Myocyte (in vitro differentiated cells): ENCODE results near the gene PTGDR2. TPM values are rescaled to one million over a fixed set of nuclear protein-coding genes. Genes with fewer than 3 reads are reported as not detected.

ENCODE experiments used
- DNase-seq: peaks from one replicate; pipeline ENCODE4 v3.0.0-alpha.2; 2012; ENCODE audit warnings: low read depth
- total RNA-seq: library from RNA; depleted of rRNA; stranded (reverse); fragments of >200 nt; gene quantifications from 2 replicates; pipeline ENCODE4 v1.2.3, GENCODE V29; 2014

The PTGDR2 gene
- total RNA-seq, 1 donor from 2014 or later = not detected

DNA sequence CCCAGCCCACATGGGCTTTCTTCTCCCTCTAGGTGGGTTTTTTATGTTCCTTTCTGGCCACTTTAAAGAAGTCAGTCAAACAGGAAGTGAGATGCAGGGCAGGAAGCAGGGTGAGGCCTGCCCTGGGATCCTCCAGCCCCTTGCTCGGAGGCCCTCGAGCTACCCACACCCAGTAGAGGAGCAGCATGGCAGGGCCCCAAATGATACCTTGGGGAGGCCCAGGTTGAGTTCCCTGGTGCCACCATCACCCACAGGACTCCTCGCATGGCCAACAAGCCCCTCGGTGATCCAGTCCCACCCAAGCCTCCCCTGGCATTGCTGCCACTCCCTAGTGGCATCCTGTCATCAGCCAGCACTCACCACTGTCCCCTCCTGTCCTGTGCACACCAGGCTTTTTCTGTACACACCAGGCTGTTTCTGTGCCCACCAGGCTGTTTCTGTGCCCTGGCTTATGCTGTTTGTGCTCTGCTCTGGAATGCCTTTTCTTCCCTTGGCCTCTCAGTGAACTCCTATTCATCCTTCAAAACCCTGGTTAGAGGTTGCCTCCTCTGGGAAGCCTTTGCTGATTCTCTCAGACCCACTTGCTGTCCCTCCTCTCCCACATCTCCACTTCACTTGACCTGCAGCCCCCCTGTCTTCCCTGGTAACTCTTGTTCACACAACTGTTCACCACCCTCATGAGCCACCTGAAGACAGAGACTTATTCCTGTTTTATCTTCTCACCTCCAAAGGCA lies 3.1 kb upstream of the PTGDR2 start:
- DNase-seq = no peak

DNA sequence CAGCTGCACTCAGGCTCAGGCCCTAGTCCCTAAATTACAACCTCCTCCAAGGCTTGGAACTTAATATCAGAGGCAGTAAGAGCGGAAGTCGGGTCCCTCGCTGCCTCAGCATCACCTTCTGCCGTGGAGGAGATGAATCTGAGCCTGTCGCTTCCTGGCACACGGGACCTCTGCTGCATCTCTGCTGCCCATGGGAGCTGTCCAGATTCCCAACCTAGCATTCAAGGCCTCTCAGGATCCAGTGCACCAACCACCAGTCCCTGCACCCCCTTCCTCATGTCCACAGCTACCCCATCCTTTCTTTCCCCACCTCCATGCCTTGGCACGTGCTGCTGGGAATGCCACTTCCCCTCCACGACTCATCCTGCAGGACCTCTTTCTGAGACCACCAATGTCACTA lies 2.5 kb upstream of the PTGDR2 start:
- DNase-seq = no peak

DNA sequence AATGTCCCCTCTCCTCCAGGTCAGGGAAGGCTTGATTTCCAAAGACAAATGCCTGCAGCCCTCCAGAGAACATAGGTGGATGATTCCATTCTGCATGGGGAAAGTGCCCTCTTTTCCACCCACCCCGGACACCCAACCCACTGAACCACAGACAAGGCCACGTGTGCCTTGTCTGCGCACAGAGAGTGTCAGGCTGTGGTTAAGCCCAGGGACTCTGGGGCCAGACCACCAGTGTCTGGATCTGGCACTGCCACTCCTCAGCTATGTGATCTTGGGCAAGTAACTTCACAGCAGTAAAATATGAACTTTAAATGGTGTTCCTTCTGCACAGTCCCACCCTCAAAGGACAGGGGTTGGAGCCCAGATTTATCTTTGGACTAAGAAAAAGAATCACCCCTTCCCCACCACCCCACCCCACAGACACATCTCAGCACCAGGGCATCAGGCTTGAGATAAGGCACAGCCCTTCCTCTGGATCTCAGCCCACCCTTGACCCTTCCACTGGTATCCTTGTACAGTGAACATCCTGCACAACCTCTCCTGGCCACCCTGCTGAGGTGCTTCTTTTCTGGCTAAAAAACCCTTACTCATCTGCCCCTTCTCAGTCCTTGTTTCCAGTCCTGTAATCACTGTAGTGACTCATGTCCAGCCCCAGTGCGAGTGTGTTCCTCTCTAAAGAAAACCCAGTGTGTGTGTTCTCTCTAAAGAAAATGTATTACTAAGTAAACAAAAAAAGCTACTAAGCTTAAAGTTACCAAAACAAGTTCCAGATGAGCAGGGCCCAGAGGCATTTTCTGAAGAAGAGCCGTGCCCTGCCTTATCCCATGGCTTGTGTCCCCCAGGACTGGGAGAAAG lies 1.9 kb upstream of the PTGDR2 start:
- no peak for DNase-seq

DNA sequence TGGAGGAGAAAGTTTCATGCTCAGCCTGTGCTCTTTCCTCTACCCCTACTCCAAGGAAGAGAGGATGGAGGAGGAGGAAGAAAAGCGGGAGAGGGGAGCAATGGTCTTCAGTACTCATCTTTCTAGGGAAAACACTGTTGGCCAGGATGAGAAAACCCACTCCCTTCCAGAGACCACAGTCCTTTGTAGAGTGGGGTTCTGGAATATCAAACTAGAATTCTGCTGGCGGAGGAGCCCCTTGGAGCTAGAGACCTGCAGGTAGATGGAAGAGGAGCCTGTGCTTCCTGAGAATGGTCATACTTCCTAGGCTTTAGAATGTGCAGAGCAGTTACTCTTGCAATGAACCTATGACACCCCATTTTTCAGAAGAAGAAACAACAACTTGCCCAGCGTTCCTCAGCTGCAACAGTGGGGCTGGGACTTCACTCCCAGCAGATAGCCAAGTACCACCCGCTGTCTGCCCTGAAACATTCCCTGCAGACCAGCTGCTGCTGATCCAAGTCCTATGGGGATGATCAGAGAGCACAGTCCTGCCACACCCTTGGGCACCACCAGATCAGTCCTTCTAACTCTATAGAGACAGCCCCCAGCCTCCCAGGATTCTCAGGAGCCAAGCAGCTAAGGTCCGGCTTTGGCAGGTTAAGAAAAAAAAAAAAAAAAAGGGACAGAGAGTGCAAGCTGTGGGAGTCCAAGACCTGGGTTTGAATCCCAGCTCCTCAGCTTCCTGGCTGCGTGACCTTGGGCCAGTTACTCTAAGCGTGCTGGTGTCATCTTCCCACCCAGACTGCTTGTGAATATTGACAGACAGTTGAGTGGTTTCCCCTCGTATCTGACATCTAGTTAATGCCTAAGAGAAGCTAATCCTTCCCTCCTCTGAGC lies 664 bp downstream of the PTGDR2 start:
- no peak for DNase-seq

DNA sequence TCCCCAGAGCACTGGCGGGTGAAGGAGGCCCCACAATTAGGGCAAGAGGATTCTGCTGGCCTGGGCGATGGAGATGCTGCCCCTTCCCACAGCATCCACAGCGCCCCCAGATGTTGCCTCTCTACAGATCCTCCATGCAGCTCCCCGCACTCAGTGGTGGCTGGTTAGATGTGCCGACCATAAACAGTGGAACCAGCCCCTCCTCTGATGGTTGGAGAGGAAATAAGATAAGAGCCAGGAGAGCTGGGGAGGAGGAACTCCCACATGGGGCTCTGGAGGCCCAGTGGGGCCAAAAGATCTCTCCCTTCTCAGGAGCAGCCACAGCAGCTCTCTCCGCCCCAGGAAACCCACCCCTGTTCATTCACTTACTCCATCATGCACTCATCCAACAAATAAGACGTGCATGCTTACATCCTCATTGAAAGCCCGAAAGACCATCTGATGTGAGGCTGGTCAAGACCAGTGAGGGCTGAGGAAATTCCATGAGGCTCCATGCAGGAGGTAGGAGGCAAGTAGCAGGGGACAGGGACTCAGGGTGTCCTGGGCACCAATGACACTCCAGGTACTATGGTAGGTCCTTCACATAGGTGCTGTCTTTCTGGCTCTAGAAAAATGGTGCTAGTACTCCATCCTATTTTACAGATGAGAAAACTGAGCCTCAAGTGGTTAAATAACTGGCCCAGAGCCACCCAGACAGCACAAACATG lies 1.5 kb downstream of the PTGDR2 start:
- no peak for DNase-seq

DNA sequence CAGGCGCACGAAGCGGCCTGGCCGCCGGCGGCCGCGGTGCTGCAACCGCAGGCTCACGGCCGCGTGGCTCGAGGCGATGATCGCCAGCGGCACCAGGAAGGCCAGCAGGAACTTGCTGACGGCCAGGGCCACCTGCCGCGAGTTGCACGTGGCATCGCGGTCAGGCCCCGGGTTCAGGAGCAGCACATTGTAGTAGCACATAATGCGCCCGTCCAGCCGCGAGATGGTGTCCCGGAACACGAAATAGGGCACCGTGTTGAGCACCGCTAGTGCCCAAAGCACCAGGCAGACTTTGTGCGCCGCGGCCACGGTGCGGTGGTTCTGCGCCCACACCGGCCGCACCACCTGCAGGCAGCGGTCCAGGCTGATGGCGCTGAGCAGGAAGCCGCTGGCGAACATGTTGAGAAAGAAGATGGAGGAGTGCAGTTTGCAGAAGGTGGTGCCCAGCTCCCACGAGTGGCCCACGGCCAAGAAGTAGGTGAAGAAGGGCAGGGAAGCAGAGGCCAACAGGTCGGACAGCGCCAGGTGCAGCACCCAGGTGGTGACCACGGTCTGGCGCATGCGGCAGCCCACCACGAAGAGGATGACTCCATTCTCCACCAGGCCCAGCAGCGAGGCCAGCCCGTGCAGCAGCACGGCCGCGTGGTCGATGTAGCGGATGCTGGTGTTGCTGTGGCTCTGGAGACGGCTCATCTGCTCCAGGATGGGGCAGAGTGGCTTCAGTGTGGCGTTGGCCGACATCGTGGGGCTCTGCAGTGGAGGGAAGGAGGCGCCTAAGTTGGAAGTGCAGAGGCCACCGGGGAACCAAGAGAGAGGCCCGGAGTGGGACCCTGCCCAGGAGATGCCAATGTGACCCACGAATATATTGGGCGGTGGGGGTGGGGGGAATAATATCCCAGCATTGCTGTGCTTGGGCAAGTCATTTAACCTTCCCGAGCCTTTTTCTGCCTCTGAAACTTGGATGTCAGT lies 2.5 kb downstream of the PTGDR2 start:
- no peak for DNase-seq

DNA sequence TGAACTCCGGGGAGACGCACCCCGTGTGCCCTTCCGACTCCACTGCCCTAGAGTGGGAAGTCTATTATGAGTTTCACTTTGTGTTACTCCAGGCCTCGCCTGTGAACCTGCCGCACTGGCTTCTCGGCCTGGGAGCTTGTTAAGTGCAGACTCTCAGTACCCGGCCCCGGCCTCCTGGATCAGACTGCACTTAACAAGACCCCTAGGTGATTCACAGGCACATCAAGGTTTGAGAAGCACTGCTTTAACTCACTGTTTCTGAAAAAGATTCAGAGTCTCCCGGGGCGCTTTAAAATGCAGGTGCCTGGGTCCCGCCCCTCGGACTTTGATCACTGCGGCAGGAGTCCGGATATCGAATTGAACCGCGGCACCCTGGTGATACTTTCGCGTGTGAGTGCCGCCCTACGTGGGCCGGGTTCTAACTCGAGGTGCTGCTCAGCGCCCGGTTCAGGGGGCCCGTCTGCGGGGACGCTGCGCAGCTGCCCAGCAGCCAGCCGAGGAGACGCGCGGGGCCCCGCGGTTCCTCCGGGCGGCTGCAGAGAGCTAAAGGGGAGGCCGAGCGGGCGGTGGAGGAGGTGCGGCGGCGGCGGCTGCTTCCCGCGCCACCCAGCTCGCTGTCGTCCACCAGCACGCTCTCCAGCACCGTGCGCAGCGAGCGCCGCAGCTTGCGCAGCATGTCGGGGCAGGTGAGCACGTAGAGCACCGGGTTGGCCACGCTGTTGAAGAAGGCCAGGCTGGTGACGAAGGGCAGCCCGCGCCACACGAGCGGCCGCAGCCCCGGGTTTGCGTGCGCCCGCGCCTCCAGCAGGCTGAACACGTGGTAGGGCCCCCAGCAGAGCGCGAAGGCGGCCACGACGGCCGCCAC lies 3.4 kb downstream of the PTGDR2 start:
- DNase-seq = no peak

DNA sequence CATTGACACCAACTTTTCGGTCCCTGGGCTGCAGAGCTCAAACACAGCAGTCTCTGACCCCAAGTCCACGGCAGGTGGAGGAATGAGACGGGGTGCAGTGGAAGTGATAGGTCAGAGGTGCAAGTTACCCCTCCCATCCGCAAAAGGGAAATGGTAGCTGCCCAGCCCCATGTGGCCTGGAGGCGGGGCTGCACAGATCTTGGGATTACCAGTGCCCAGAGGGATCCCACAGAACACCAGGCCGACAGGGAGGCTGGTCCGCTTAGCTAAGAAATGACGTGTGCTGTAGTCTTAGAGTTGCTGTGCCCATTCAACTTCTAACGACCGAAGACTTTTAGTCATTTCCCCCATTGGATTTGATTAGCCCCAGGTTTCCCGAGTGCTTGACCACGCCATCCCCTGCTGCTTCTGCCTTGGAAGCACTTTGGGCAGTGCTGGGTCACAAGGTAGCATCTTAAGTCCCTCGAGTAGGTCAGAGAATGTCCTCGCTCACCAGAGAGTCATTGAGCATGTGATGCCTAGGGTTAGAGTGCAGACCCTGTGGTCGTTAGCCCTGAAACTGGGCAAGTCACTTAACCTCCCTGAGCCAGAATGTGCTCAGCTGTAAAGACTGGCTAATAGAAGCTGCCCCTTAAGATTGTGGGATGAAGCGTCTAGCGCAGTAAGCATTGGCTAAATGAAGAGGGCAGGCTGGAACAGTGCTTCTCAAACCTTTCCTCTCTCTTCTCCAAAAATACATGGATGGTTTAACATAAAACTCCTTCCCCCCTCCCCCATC lies 4.2 kb downstream of the PTGDR2 start:
- DNase-seq = no peak

DNA sequence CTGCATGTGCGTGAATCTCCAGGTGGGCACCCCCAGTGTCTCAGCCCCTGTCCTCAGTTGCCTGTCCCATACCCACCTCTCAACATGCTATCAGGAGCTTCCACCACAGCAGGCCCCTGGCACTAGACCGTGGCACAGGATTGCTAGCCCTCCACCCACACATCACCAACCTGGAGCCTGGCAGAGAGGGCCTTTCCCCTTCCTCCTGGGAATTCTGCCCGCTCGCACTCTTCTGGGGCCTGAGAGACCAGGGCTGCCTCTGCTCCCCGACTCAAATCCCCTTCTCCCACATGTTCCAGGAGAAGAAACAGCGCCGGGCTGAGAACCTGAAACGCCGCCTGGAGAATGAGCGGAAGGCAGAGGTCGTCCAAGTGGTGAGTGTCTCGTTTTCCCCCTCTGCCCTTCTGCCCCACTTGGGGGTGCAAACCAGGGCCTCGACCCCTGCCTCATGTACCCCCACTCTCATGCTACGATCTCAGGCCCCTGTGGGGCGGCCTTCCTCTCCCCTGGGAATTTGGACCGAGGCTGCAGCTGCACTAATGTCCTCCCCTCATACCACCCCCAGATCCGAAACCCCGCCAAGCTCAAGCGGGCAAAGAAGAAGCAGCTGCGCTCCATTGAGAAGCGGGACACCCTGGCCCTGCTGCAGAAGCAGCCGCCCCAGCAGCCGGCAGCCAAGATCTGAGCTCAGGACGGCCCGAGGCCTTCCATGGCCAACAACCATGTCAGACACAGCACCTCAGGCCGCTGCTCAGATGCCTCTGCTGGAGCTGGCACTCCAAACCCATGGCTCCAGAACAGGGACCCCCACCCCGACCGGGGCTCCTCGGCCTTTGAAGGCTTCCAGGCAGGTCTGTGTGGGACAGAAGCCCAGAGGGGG lies 5.9 kb downstream of the PTGDR2 start:
- DNase-seq = no peak

DNA sequence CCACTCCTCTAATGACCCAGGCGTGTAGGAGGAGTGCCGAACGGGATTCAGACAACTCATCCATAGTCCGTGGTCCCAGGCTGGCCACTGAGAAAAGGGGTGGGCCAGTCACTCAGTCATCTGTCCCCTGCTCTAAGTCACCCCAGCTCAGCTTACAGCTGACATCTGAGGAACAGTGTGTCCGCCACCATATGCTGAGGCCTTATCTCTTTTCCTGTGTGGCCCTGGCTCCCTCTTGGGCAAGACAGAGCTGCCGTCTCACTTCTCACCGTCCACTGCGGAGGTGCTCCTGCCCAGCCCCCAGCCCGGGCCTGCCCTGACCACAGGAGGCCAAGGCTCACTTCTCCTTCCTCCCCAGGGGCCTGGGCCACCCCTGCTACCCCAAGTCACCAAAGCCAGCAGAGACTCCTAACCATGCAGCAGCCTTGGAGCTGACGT lies 7.0 kb downstream of the PTGDR2 start:
- DNase-seq = no peak

DNA sequence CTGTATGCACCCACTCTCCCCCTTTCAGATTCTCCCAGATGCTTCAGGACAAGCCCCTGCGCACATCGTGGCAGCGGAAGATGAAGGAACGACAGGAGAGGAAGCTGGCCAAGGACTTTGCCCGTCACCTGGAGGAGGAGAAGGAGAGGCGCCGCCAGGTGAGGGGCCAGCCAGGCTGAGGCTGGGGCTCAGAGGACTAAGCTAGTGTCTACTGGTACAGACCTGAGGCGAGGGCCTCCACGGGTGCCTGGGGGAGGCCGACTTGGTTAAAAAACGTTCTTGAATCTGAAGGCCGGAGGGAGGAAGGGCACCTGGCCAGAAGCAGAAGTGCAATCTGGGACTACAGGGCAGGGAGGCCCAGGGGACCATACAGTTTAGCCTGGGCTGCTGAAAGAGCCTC lies 7.9 kb downstream of the PTGDR2 start:
- no peak for DNase-seq

DNA sequence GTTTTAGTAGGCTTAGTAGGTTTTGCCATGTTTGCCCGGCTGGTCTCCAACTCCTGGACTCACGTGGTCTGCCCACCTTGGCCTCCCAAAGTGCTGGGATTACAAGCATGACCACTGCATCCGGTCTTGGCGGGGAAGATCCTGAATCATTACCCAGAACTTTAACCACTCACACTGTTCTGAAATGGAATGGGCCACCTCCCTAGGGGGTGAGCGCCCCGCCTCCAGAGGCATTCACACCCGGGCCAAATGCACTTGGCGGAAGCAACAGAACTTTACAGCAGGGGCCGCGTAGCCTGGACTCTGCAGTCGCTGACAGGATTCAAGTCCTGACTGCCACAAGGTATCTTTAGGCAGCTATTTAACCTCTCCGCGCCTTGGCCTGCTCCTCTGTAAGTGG lies 8.5 kb downstream of the PTGDR2 start:
- DNase-seq = no peak

DNA sequence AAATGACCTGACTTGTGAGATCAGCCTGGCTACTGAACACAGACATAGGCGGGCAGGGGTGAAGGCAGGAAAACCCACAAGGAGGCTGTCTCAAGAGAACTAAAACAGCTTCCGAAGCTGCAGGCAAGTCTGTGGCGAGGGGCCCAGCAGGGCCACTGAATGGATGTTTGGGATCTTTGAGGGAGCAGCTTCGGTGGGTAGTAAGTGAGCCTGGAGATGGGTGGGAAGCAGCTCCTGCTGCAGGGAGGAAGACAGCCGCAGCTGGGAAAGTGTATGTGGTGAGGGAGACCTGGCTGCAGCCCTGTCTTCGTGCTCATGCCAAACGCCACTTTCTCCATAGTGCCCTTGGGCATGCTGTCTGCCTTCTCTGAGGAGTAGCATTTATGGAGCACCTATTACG lies 10.4 kb downstream of the PTGDR2 start:
- no peak for DNase-seq

DNA sequence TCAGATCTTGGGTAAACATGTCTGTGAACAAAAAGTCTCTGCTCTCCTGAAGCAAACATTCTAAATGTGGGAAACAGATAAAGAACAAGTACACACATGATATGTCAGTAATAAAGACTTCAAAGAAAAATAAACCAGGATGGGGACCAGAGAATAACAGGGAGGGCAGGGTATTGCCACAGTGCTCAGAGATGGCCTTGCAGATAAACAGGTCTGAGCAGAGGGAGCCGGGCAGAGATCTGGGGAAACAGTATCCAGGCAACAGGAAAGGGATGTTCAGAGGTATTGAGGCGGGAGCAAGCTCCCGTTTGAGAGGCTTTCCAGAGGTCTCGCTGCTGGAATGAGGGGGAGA lies 10.9 kb downstream of the PTGDR2 start:
- DNase-seq = no peak

DNA sequence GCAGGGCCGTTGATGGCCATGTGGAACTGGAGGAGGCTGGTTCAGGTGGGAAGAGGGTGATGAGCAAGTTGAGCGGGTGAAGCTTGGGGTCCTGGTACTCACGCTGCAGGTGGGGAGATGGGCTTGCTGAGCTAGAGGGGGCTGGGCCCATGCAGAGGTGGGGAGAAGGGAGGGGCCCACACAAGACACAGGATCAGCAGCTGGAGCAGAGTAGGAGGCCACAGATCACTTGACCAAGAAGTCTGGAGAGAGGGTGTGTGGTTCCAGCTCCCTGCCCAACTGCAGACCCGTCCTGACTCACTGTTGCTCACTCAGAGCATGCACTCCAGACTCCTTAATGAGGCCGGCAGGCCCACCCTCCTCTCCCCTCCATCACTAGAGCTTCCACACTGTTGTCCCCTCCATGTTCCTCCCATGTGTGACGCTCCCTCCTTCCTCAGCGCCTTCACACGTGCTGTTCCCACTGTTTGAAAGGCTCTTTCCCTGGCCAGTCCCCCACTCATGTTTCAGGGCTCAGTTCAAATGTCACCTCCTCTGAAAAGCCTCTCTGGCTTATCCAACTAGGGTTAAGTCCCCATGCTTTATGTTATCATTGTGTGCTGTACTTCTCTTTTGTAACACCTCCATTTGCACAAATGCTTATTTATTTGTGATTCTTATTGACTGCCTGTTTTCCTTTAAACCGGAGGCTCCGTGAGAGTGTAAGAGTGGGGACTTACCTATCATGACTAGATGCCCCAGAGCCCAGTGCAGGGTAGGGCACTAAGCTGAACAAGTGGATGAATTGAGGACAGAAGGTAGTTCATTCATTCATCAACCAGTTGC lies 11.5 kb downstream of the PTGDR2 start:
- DNase-seq = peak; percentile 56
